Immature natural killer cell (primary cell): ENCODE data around the gene PLEKHA8. TPM values are rescaled to one million over a fixed set of nuclear protein-coding genes. Genes with fewer than 3 reads are reported as not detected.

Experiments used
- DNase-seq, 3 donors: peaks; one replicate each; pipeline ENCODE4 v3.0.0; 2022; ENCODE audit warnings: mixed read lengths in 1 of 3
- H3K27ac Mint-ChIP-seq, 6 donors: one replicate each; pipeline ENCODE4 v1.8.0; 2020; ENCODE audit warnings: mixed read lengths in 6 of 6, mild to moderate bottlenecking in 5 of 6, inconsistent platforms in 4 of 6, moderate library complexity in 3 of 6
- H3K27me3 Mint-ChIP-seq, 3 donors: one replicate each; pipeline ENCODE4 v1.8.0; 2020 to 2021; ENCODE audit warnings: low read depth in 3 of 3, mild to moderate bottlenecking in 3 of 3, mixed read lengths in 3 of 3, moderate library complexity in 3 of 3, inconsistent platforms in 1 of 3
- H3K36me3 Mint-ChIP-seq, 3 donors: one replicate each; pipeline ENCODE4 v1.8.0; 2020; ENCODE audit warnings: mixed read lengths in 3 of 3, inconsistent platforms in 2 of 3, mild to moderate bottlenecking in 2 of 3
- H3K4me1 Mint-ChIP-seq, 2 donors: one replicate each; pipeline ENCODE4 v1.8.0; 2020; ENCODE audit warnings: inconsistent platforms in 2 of 2, mild to moderate bottlenecking in 2 of 2, mixed read lengths in 2 of 2, moderate library complexity in 1 of 2
- H3K4me3 Mint-ChIP-seq, 5 donors: one replicate each; pipeline ENCODE4 v1.8.0; 2020; ENCODE audit warnings: mild to moderate bottlenecking in 5 of 5, mixed read lengths in 5 of 5, inconsistent platforms in 3 of 5, moderate library complexity in 3 of 5
- H3K9me3 Mint-ChIP-seq, 6 donors: one replicate each; pipeline ENCODE4 v1.8.0; 2020; ENCODE audit warnings: mild to moderate bottlenecking in 6 of 6, mixed read lengths in 6 of 6, inconsistent platforms in 4 of 6, moderate library complexity in 3 of 6
- polyA plus RNA-seq, 3 donors: library from polyadenylated mRNA; unstranded; fragments of 300-500 nt; fragmentation: Illumina TruSeq; gene quantifications; one replicate each; pipeline ENCODE4 v1.2.3, GENCODE V29; 2021

PLEKHA8 gene, protein sequence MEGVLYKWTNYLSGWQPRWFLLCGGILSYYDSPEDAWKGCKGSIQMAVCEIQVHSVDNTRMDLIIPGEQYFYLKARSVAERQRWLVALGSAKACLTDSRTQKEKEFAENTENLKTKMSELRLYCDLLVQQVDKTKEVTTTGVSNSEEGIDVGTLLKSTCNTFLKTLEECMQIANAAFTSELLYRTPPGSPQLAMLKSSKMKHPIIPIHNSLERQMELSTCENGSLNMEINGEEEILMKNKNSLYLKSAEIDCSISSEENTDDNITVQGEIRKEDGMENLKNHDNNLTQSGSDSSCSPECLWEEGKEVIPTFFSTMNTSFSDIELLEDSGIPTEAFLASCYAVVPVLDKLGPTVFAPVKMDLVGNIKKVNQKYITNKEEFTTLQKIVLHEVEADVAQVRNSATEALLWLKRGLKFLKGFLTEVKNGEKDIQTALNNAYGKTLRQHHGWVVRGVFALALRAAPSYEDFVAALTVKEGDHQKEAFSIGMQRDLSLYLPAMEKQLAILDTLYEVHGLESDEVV
- 1 to 10 TPM; 3.0 to 5.5 (median 5.0) TPM for polyA plus RNA-seq

DNA sequence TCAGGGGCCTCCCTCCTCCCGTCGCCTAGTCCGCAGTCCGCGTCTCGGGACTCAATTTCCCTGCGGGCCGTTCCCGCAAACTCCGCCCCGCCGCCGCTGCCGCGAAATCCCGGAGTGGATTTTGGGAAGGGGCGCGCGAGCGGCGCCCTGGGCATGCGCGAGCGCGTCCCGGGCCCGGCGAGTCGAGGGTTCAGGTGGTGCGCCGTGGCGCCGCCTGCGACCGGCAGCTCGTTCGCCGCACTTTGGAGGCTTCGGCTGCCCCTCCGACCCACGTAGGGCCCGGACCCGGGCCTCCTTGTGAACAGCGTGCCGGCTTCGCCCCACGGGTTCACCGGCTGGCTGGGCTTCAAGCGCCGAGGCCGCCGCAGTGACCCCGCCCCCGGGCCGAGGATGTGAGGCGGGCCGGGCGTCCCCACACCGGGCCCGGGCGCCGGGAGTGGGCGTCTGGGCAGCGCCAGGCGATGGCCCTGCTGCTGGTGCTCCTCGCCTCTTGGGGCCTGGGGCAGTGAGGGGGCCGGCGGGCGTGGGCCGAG lies at the start of gene PLEKHA8:
Gene PLEKHA8 (plus strand): TSS at position 197 of the 533 bp plus-strand sequence. CDS start 351 bp downstream, outside the sequence.
- H3K27me3 Mint-ChIP-seq: peaks cover 0 to 8% (median 5%) of the 10 kb centered on the region in 3 donors
- peak within 1 kb of the TSS in 2 of 5 donors; percentile 89 to 99 for H3K4me3 Mint-ChIP-seq
- H3K27ac Mint-ChIP-seq: peak within 1 kb of the TSS; percentile 79 to 94 (median 90)

GRCh38 chr7:29980151-29980550 lies 48.1 kb upstream of the PLEKHA8 start:
- H3K27me3 Mint-ChIP-seq: no peaks in the 10 kb centered on the region
- no peak overlapping the region for H3K4me3 Mint-ChIP-seq
- no peak overlapping the region for H3K27ac Mint-ChIP-seq
- peaks cover 3 to 21% of the 10 kb centered on the region in 2 donors for H3K4me1 Mint-ChIP-seq
- no peaks in the 10 kb centered on the region for H3K36me3 Mint-ChIP-seq
- DNase-seq: no peak
- H3K9me3 Mint-ChIP-seq: no peaks in the 10 kb centered on the region

More for the DNA sequence above, at the start of gene PLEKHA8:
- no peaks in the 10 kb centered on the region for H3K36me3 Mint-ChIP-seq
- peak; percentile 90 to 92 (median 90) for DNase-seq
- H3K4me1 Mint-ChIP-seq: peaks cover 36 to 44% of the 10 kb centered on the region in 2 donors
- no peaks in the 10 kb centered on the region for H3K9me3 Mint-ChIP-seq

DNA sequence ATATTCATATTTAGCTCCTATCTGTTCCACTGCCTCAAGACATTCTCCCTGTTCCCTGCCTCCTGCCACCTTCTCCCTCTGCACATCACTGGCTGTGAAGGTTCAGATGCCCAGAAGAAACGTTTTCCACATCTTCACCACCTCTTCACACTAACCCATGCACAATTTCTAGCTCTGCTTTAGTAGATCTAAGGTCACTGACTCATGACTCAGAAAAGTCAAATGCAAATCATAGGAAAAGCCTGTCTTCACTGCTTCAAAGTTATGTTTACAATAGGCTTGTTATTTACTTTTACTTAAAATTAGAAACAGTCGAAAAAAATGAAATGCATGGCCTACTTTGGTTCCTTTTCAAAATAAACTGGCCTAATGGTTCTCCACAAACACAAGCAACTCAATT lies 41.1 kb upstream of the PLEKHA8 start:
- no peaks in the 10 kb centered on the region for H3K9me3 Mint-ChIP-seq
- H3K4me1 Mint-ChIP-seq: peaks cover 32 to 48% of the 10 kb centered on the region in 2 donors
- no peak for DNase-seq
- H3K27ac Mint-ChIP-seq: peak overlapping the region in 4 of 6 donors; percentile 12 to 94 (median 76)
- H3K36me3 Mint-ChIP-seq: no peaks in the 10 kb centered on the region
- peaks cover 8 to 27% (median 15%) of the 10 kb centered on the region in 3 donors for H3K27me3 Mint-ChIP-seq
- peak overlapping the region in 1 of 5 donors; percentile 24 for H3K4me3 Mint-ChIP-seq

DNA sequence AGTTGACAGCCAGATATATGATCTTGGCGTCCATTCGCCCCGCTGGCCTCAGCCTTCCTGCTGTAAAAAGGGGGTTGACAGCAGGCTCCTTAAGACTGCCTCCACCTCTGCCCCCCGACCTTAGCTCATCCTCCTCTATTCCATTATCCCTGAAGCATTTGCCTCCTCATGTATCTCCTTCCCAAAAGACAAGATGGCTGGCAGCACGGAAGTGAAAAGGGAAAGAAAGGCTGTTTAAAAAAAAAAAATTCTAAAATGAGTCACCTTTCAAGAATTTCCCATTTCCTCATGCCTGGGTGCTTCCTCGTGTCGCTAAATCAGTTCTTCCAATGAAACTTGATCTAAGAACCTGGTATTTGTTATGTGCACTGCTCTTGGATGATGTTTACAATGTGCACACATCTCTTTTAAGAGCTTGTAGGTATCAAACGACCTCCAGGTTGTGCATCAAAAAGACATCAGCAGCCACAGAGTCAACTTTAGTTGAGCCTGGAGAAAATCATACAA lies 40.3 kb upstream of the PLEKHA8 start:
- Mint-ChIP-seq H3K36me3 (no peaks in the 10 kb centered on the region), H3K27ac (peak overlapping the region; percentile 48 to 96 (median 88)), H3K4me3 (peak overlapping the region; percentile 78 to 94 (median 91)), H3K4me1 (peaks cover 32 to 48% of the 10 kb centered on the region in 2 donors), H3K27me3 (peaks cover 8 to 27% (median 15%) of the 10 kb centered on the region in 3 donors), H3K9me3 (peaks cover 0 to 7% (median 5%) of the 10 kb centered on the region in 6 donors)
- DNase-seq: no peak

GRCh38 chr7:29988424-29989256 lies 39.6 kb upstream of the PLEKHA8 start:
- H3K27me3 Mint-ChIP-seq: peaks cover 8 to 27% (median 15%) of the 10 kb centered on the region in 3 donors
- peak overlapping the region; percentile 71 to 96 (median 88) for H3K27ac Mint-ChIP-seq
- DNase-seq: peak; percentile 46 to 59 (median 48)
- peaks cover 31 to 45% of the 10 kb centered on the region in 2 donors for H3K4me1 Mint-ChIP-seq
- peak overlapping the region; percentile 78 to 94 (median 91) for H3K4me3 Mint-ChIP-seq
- H3K9me3 Mint-ChIP-seq: peaks cover 0 to 14% (median 9%) of the 10 kb centered on the region in 6 donors
- H3K36me3 Mint-ChIP-seq: no peaks in the 10 kb centered on the region

DNA sequence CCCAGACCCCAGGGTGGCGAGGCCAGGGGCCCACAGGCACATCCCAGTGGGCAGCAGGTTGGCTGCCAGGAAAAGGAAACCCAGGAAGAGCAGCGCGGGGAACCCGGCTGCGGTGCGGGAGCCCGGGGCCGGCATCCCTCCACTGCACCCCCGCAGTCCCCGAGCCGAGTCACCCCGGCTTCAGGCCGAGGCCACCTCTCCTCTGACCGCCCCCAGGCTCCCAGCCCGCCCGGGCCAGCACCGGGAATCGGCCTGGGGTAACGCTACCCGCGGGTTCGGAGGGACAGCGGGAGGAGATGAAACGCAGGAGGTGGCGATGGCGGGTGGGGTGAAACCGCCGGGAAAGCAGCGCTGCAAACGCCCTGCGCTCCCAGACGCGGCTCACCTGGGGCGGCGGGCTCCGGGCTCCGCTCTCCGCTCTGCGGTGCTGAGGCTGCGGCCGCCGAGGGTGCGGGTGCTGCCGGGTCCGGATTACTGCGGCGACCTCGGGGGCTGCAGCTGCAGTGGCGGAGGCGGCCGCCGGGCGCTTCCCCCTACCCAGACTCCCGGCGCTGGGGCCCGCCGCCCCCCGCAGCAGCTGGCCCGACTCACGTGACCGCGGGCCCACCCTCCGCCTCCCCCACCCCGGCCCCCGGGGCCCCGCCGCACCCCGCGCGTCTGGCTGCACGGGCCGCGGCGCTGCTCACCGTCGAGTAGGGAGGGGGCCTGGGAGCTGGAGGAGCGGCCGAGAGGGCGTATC lies 38.8 kb upstream of the PLEKHA8 start, which contains the start of gene SCRN1:
Gene SCRN1 (minus strand): TSS at position 545 of the 739 bp plus-strand sequence. CDS start 20,734 bp downstream, outside the sequence.
- Mint-ChIP-seq H3K27me3 (peaks cover 8 to 27% (median 15%) of the 10 kb centered on the region in 3 donors), H3K9me3 (peaks cover 0 to 19% (median 10%) of the 10 kb centered on the region in 6 donors), H3K4me3 (peak within 1 kb of the TSS; percentile 81 to 94 (median 91)), H3K27ac (peak within 1 kb of the TSS; percentile 71 to 96 (median 88)), H3K36me3 (no peaks in the 10 kb centered on the region), H3K4me1 (peaks cover 30 to 42% of the 10 kb centered on the region in 2 donors)
- DNase-seq: peak; percentile 31 to 44 (median 44)

DNA sequence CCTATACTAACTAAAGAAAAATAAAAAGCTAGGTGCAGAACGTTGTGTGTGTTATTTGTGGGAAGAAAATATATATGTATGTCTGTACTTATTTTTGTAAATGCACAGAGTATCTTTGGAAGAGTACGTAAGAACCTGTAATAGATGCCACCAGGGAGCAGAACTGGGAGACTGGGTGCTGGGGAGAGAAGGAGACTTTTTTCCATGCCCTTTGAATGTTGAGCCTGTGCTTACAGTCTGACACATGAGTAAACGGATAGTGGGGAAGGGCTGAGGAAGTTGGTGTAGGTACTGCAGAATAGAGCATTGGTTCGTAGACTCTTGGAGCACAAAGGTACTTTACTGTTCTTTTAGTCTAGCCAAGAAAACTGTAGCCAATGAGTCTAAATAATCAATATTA lies 37.3 kb upstream of the PLEKHA8 start:
- DNase-seq: no peak
- H3K27me3 Mint-ChIP-seq: peaks cover 8 to 27% (median 15%) of the 10 kb centered on the region in 3 donors
- no peaks in the 10 kb centered on the region for H3K36me3 Mint-ChIP-seq
- peaks cover 25 to 36% of the 10 kb centered on the region in 2 donors for H3K4me1 Mint-ChIP-seq
- H3K4me3 Mint-ChIP-seq: peak overlapping the region; percentile 43 to 87 (median 63)
- H3K27ac Mint-ChIP-seq: peak overlapping the region in 1 of 6 donors; percentile 2
- H3K9me3 Mint-ChIP-seq: peaks cover 0 to 19% (median 10%) of the 10 kb centered on the region in 6 donors

GRCh38 chr7:29991937-29992336 lies 36.3 kb upstream of the PLEKHA8 start:
- Mint-ChIP-seq H3K4me1 (peaks cover 23 to 33% of the 10 kb centered on the region in 2 donors), H3K4me3 (peak overlapping the region in 1 of 5 donors; percentile 21), H3K36me3 (peaks cover 5 to 7% (median 5%) of the 10 kb centered on the region in 3 donors), H3K9me3 (peaks cover 7 to 29% (median 15%) of the 10 kb centered on the region in 6 donors), H3K27me3 (peaks cover 8 to 26% (median 16%) of the 10 kb centered on the region in 3 donors), H3K27ac (no peak overlapping the region)
- DNase-seq: no peak

- peaks cover 5 to 8% (median 5%) of the 10 kb centered on the region in 3 donors for H3K36me3 Mint-ChIP-seq
- no peak for DNase-seq
- peaks cover 15 to 21% of the 10 kb centered on the region in 2 donors for H3K4me1 Mint-ChIP-seq
- peaks cover 10 to 33% (median 18%) of the 10 kb centered on the region in 6 donors for H3K9me3 Mint-ChIP-seq
- H3K4me3 Mint-ChIP-seq: no peak overlapping the region
- H3K27ac Mint-ChIP-seq: no peak overlapping the region
- peaks cover 8 to 25% (median 12%) of the 10 kb centered on the region in 3 donors for H3K27me3 Mint-ChIP-seq
Observed at GRCh38 chr7:29993140-29993539, 35.1 kb upstream of the PLEKHA8 start.

- peaks cover 10 to 33% (median 18%) of the 10 kb centered on the region in 6 donors for H3K9me3 Mint-ChIP-seq
- H3K27me3 Mint-ChIP-seq: peaks cover 3 to 22% (median 7%) of the 10 kb centered on the region in 3 donors
- H3K4me1 Mint-ChIP-seq: peaks cover 1 to 6% of the 10 kb centered on the region in 2 donors
- peaks cover 5 to 13% (median 8%) of the 10 kb centered on the region in 3 donors for H3K36me3 Mint-ChIP-seq
- H3K27ac Mint-ChIP-seq: no peak overlapping the region
- DNase-seq: no peak
- no peak overlapping the region for H3K4me3 Mint-ChIP-seq
Observed at GRCh38 chr7:29995652-29996051, 32.6 kb upstream of the PLEKHA8 start.

- no peak overlapping the region for H3K27ac Mint-ChIP-seq
- DNase-seq: no peak
- H3K27me3 Mint-ChIP-seq: peaks cover under 1 to 21% (median 1%) of the 10 kb centered on the region in 3 donors
- H3K36me3 Mint-ChIP-seq: peaks cover 5 to 13% (median 8%) of the 10 kb centered on the region in 3 donors
- H3K4me3 Mint-ChIP-seq: no peak overlapping the region
- H3K9me3 Mint-ChIP-seq: peaks cover 10 to 33% (median 18%) of the 10 kb centered on the region in 6 donors
- H3K4me1 Mint-ChIP-seq: no peaks in the 10 kb centered on the region
Observed at GRCh38 chr7:29996321-29996720, 31.9 kb upstream of the PLEKHA8 start.

GRCh38 chr7:29998489-29998888 lies 29.7 kb upstream of the PLEKHA8 start:
- peaks cover 0 to 17% (median 1%) of the 10 kb centered on the region in 3 donors for H3K27me3 Mint-ChIP-seq
- no peaks in the 10 kb centered on the region for H3K4me1 Mint-ChIP-seq
- H3K4me3 Mint-ChIP-seq: no peak overlapping the region
- H3K27ac Mint-ChIP-seq: no peak overlapping the region
- H3K36me3 Mint-ChIP-seq: peaks cover 5 to 13% (median 8%) of the 10 kb centered on the region in 3 donors
- no peak for DNase-seq
- H3K9me3 Mint-ChIP-seq: peaks cover 7 to 21% (median 11%) of the 10 kb centered on the region in 6 donors
